ENCODE data around the gene ATRIP.
"Not testable (repeated sequence)": the region's sequence is repeated elsewhere in the genome, so short reads cannot be mapped to it uniquely, and the experiment has no call there.

Gene ATRIP

GRCh38 chr3:48400824-48401433 is 45.6 kb upstream of the ATRIP start:
- peaks cover 18 to 33% (median 31%) of the 10 kb centered on the region in 3 donors for H3K36me3 ChIP-seq
- no peaks in the 10 kb centered on the region for H3K9me3 ChIP-seq
- H3K27me3 ChIP-seq: no peaks in the 10 kb centered on the region
- TF ChIP-seq CTCF (IDR thresholded peaks at IDR 0.05): peak; percentile 80 to 95
- peak in 1 of 2 donors; percentile 72 for DNase-seq
- H3K4me3 ChIP-seq: no peak overlapping the region
- H3K4me1 ChIP-seq: peaks cover 0 to 52% (median 47%) of the 10 kb centered on the region in 4 donors
- intact Hi-C loops (cut with DNase I; ENCODE audit: low total_unique reads): loop anchor here (2.0 kb wide), 1 partner anchor 36 kb away; no protein-coding TSS in a partner anchor
- H3K27ac ChIP-seq: peak overlapping the region; percentile 84 to 85

- Histone ChIP-seq H3K36me3 (peaks cover 21 to 39% (median 37%) of the 10 kb centered on the region in 3 donors), H3K27ac (peak overlapping the region; percentile 84 to 85)
- intact Hi-C loops (cut with DNase I; ENCODE audit: low total_unique reads): loop anchor here (2.0 kb wide), 1 partner anchor 35 kb away; no protein-coding TSS in a partner anchor
Observed at GRCh38 chr3:48401434-48401901, 45.1 kb upstream of the ATRIP start.

GRCh38 chr3:48402281-48402732 is 44.2 kb upstream of the ATRIP start:
- H3K9me3 ChIP-seq: no peaks in the 10 kb centered on the region
- intact Hi-C loops (cut with DNase I; ENCODE audit: low total_unique reads): no loop called here
- peak overlapping the region; percentile 84 to 85 for H3K27ac ChIP-seq
- peak in 1 of 2 experiments; percentile 12 for TF ChIP-seq CTCF (IDR thresholded peaks at IDR 0.05)
- H3K27me3 ChIP-seq: no peaks in the 10 kb centered on the region
- H3K4me1 ChIP-seq: peaks cover 0 to 55% (median 48%) of the 10 kb centered on the region in 4 donors
- peaks cover 27 to 47% (median 45%) of the 10 kb centered on the region in 3 donors for H3K36me3 ChIP-seq
- DNase-seq: peak; percentile 99
- no peak overlapping the region for H3K4me3 ChIP-seq

More at GRCh38 chr3:48401434-48401901, 45.1 kb upstream of the ATRIP start:
- peak in 1 of 2 donors; percentile 71 for DNase-seq
- H3K4me3 ChIP-seq, H3K27me3 ChIP-seq, H3K9me3 ChIP-seq: not testable (repeated sequence)
- H3K4me1 ChIP-seq: peaks cover 0 to 55% (median 48%) of the 10 kb centered on the region in 4 donors

GRCh38 chr3:48402907-48403306 is 43.6 kb upstream of the ATRIP start:
- H3K36me3 ChIP-seq: peaks cover 33 to 53% (median 51%) of the 10 kb centered on the region in 3 donors
- intact Hi-C loops (cut with DNase I; ENCODE audit: low total_unique reads): no loop called here

GRCh38 chr3:48403533-48404439 is 42.8 kb upstream of the ATRIP start:
- peaks cover 41 to 62% (median 60%) of the 10 kb centered on the region in 3 donors for H3K36me3 ChIP-seq
- H3K9me3 ChIP-seq: no peaks in the 10 kb centered on the region
- DNase-seq: peak; percentile 18 to 68
- H3K27me3 ChIP-seq: no peaks in the 10 kb centered on the region
- TF ChIP-seq CTCF (IDR thresholded peaks at IDR 0.05): no peak
- no peak overlapping the region for H3K4me3 ChIP-seq
- peaks cover 0 to 55% (median 48%) of the 10 kb centered on the region in 4 donors for H3K4me1 ChIP-seq
- intact Hi-C loops (cut with DNase I; ENCODE audit: low total_unique reads): no loop called here
- peak overlapping the region; percentile 84 to 85 for H3K27ac ChIP-seq

More at GRCh38 chr3:48402907-48403306, 43.6 kb upstream of the ATRIP start:
- Histone ChIP-seq H3K27ac (peak overlapping the region; percentile 84 to 85), H3K4me3 (no peak overlapping the region), H3K9me3 (no peaks in the 10 kb centered on the region), H3K27me3 (no peaks in the 10 kb centered on the region), H3K4me1 (peaks cover 0 to 55% (median 48%) of the 10 kb centered on the region in 4 donors)
- no peak for DNase-seq
- no peak for TF ChIP-seq CTCF (IDR thresholded peaks at IDR 0.05)

Measured in tibial artery (tissue), 4 donors.